ENCODE measurements around the gene SYT1. TPM values are rescaled to one million over a fixed set of nuclear protein-coding genes. Genes with fewer than 3 reads are reported as not detected.
"Not testable (repeated sequence)": the region's sequence is repeated elsewhere in the genome, so short reads cannot be mapped to it uniquely, and the experiment has no call there.

Gene SYT1
- total RNA-seq, 1 donor from 2014 or later, result 12.3 TPM

- DNase-seq (ENCODE audit: low spot score), result no peak
Measured at GRCh38 chr12:78966926-78967325, 102.4 kb downstream of the SYT1 start.

GRCh38 chr12:78968226-78968625 is 103.7 kb downstream of the SYT1 start:
- no peak for DNase-seq (ENCODE audit: low spot score)

- DNase-seq (ENCODE audit: low spot score), result no peak
Measured at GRCh38 chr12:78970041-78970440, 105.5 kb downstream of the SYT1 start.

GRCh38 chr12:78977304-78977867 is 112.8 kb downstream of the SYT1 start:
- DNase-seq (ENCODE audit: low spot score), result no peak

- no peak for DNase-seq (ENCODE audit: low spot score)
Measured at GRCh38 chr12:78994168-78994791, 129.7 kb downstream of the SYT1 start.

GRCh38 chr12:79000501-79000900 is 135.9 kb downstream of the SYT1 start:
- DNase-seq (ENCODE audit: low spot score), result no peak

- no peak for DNase-seq (ENCODE audit: low spot score)
Measured at GRCh38 chr12:79001404-79001803, 136.8 kb downstream of the SYT1 start.

GRCh38 chr12:79006306-79006705 is 141.7 kb downstream of the SYT1 start:
- no peak for DNase-seq (ENCODE audit: low spot score)

GRCh38 chr12:79008591-79008990 is 144.0 kb downstream of the SYT1 start:
- DNase-seq (ENCODE audit: low spot score), result no peak

- DNase-seq (ENCODE audit: low spot score), result no peak
Measured at GRCh38 chr12:79012636-79013035, 148.1 kb downstream of the SYT1 start.

GRCh38 chr12:79016181-79016580 is 151.6 kb downstream of the SYT1 start:
- no peak for DNase-seq (ENCODE audit: low spot score)

GRCh38 chr12:79019672-79020071 is 155.1 kb downstream of the SYT1 start:
- no peak for DNase-seq (ENCODE audit: low spot score)

GRCh38 chr12:79020106-79020505 is 155.5 kb downstream of the SYT1 start:
- DNase-seq (ENCODE audit: low spot score), result no peak

- no peak for DNase-seq (ENCODE audit: low spot score)
Measured at GRCh38 chr12:79021021-79021420, 156.4 kb downstream of the SYT1 start.

GRCh38 chr12:79023261-79023660 is 158.7 kb downstream of the SYT1 start:
- no peak for DNase-seq (ENCODE audit: low spot score)

- DNase-seq (ENCODE audit: low spot score), result no peak
Measured at GRCh38 chr12:79023784-79024183, 159.2 kb downstream of the SYT1 start.

GRCh38 chr12:79033788-79034187 is 169.2 kb downstream of the SYT1 start:
- no peak for DNase-seq (ENCODE audit: low spot score)

- DNase-seq (ENCODE audit: low spot score), result not testable (repeated sequence)
Measured at GRCh38 chr12:79044748-79045147, 180.2 kb downstream of the SYT1 start.

GRCh38 chr12:79045149-79045703 is 180.7 kb downstream of the SYT1 start:
- not testable (repeated sequence) for DNase-seq (ENCODE audit: low spot score)

- DNase-seq (ENCODE audit: low spot score), result no peak
Measured at GRCh38 chr12:79046021-79046420, 181.4 kb downstream of the SYT1 start.

- DNase-seq (ENCODE audit: low spot score), result no peak
Measured at GRCh38 chr12:79048962-79049361, 184.4 kb downstream of the SYT1 start.

- DNase-seq (ENCODE audit: low spot score), result no peak
Measured at GRCh38 chr12:79053394-79053793, 188.8 kb downstream of the SYT1 start.

- no peak for DNase-seq (ENCODE audit: low spot score)
Measured at GRCh38 chr12:79055926-79056674, 191.5 kb downstream of the SYT1 start.
